ENCODE measurements around the gene MPHOSPH9. TPM values are rescaled to one million over a fixed set of nuclear protein-coding genes. Genes with fewer than 3 reads are reported as not detected.

Gene MPHOSPH9
- total and polyA plus RNA-seq, 2 of the 13 experiments (the other 11 are each of a cell fraction or from before 2014, with no cell fraction given): 20.3 to 63.4 TPM

DNA sequence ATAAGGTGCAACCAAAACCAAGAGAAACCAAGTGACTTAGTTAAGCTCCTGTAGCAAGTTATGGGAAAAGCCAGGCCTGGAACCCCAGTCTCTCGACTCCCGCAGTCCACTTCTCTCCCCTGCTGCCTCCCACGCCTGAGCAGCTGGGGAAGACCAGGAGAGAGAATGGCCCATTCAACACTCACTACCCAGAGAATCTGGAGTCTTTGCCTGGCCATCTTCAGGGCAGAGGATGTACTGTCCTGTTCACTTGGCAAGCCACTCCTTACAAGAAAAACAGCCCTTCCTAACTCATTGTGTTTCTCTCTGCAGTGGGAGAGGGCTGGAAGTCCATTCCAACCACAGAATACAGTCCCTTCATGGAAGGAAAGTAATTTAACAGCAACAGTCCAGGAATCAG, 83.9 kb downstream of the MPHOSPH9 start:
- Histone ChIP-seq H3K9me3 (ENCODE audit: low read length) (no peaks in the 10 kb centered on the region), H3K4me3 (replicated peaks in 1 of 3; ENCODE audit: insufficient read depth in 1 of 3, low read depth in 2 of 3, low read length in 3 of 3) (peak overlapping the region in 2 of 3 experiments; percentile 72 to 98; a peak in 2 of 6 replicates), H4K20me1 (ENCODE audit: insufficient read depth, low read length) (no peaks in the 10 kb centered on the region), H3K36me3 (replicated peaks in 1 of 2; ENCODE audit: control insufficient read depth in 1 of 2, insufficient read depth in 2 of 2, low read length in 2 of 2) (no peaks in the 10 kb centered on the region), H3K79me2 (ENCODE audit: insufficient read depth, low read length) (peaks cover 42% of the 10 kb centered on the region), H3K4me1 (ENCODE audit: insufficient read depth, low read length) (peaks cover 72% of the 10 kb centered on the region), H3K27me3 (ENCODE audit: control insufficient read depth in 1 of 2, insufficient read depth in 2 of 2, low read length in 2 of 2) (no peaks in the 10 kb centered on the region), H3K9ac (ENCODE audit: insufficient read depth, low read depth, low read length) (peak overlapping the region; percentile 85), H3K4me2 (ENCODE audit: low read depth, low read length) (peak overlapping the region; percentile 90), H3K27ac (ENCODE audit: extremely low read length, insufficient read depth, low read length) (no peak overlapping the region), H2AFZ (ENCODE audit: low read length) (no peak overlapping the region)
- TF ChIP-seq ZNF256 (CRISPR knock-in tag; conservative IDR thresholded peaks at IDR 0.05) (no peak), ZNF543 (CRISPR knock-in tag; IDR thresholded peaks at IDR 0.05) (0 out of 2 replicates have a peak, but pooled peaks have one; percentile 45)
- TF ChIP-seq, protein P1, sequence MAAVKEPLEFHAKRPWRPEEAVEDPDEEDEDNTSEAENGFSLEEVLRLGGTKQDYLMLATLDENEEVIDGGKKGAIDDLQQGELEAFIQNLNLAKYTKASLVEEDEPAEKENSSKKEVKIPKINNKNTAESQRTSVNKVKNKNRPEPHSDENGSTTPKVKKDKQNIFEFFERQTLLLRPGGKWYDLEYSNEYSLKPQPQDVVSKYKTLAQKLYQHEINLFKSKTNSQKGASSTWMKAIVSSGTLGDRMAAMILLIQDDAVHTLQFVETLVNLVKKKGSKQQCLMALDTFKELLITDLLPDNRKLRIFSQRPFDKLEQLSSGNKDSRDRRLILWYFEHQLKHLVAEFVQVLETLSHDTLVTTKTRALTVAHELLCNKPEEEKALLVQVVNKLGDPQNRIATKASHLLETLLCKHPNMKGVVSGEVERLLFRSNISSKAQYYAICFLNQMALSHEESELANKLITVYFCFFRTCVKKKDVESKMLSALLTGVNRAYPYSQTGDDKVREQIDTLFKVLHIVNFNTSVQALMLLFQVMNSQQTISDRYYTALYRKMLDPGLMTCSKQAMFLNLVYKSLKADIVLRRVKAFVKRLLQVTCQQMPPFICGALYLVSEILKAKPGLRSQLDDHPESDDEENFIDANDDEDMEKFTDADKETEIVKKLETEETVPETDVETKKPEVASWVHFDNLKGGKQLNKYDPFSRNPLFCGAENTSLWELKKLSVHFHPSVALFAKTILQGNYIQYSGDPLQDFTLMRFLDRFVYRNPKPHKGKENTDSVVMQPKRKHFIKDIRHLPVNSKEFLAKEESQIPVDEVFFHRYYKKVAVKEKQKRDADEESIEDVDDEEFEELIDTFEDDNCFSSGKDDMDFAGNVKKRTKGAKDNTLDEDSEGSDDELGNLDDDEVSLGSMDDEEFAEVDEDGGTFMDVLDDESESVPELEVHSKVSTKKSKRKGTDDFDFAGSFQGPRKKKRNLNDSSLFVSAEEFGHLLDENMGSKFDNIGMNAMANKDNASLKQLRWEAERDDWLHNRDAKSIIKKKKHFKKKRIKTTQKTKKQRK (IDR thresholded peaks at IDR 0.05; ENCODE audit: low read length): no peak
- DNase-seq (ENCODE audit: low spot score) (no peak), FAIRE-seq (peak; percentile 8), ATAC-seq (no peak)
- in situ Hi-C loops (cut with HindIII; ENCODE audit: extremely low pct_ligation_motif_present, low pct_unique_long_range_greater_than_20kb): no loop called here
- ChIA-PET CTCF (ENCODE audit: low intra/inter-chr PET ratio, low total read pairs) (no interaction called here), POLR2A (interaction anchor here (1.6 to 1.7 kb wide), 2 partner anchors 8 to 23 kb away, joined by 4 to 9 read pairs; no protein-coding TSS in a partner anchor)
- intact Hi-C loops (cut with micrococcal nuclease; ENCODE audit: unreplicated experiment): no loop called here
- BruUV-seq (replicated peaks): no TSS peak
- 90% methylated on average over 3 of the region's 3 CpGs for WGBS (ENCODE audit: low lambda C conversion rate)

DNA sequence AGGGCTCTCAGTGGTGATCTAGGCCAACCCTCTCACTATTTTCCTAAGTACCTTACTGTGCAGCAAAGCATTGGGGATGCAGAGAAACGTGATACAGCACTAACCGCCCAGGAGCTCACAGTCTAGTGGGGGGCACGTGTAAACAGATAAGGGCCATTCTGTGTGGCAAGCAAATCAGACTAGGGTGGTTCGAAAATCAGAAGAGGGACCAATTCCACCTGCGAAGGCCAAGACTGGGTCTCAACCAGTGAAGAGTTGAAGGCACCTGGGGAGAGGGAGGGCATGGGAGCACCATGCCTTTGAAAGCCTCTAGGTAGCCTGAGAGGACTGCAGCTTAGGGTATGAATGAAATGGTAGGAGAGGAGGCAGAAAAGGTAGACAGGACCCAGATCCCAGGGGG, 84.3 kb downstream of the MPHOSPH9 start:
- 86% methylated on average over 5 of the region's 5 CpGs for WGBS (ENCODE audit: low lambda C conversion rate)
- H3K79me2 ChIP-seq (ENCODE audit: insufficient read depth, low read length): peaks cover 46% of the 10 kb centered on the region
- H4K20me1 ChIP-seq (ENCODE audit: insufficient read depth, low read length): no peaks in the 10 kb centered on the region
- CTCF ChIA-PET (ENCODE audit: low intra/inter-chr PET ratio, low total read pairs): no interaction called here
- H3K4me1 ChIP-seq (ENCODE audit: insufficient read depth, low read length): peaks cover 72% of the 10 kb centered on the region
- no peak overlapping the region for H2AFZ ChIP-seq (ENCODE audit: low read length)
- no peak overlapping the region for H3K4me3 ChIP-seq (replicated peaks in 1 of 3; ENCODE audit: insufficient read depth in 1 of 3, low read depth in 2 of 3, low read length in 3 of 3)
- no peak for ATAC-seq
- H3K36me3 ChIP-seq (replicated peaks in 1 of 2; ENCODE audit: control insufficient read depth in 1 of 2, insufficient read depth in 2 of 2, low read length in 2 of 2): no peaks in the 10 kb centered on the region
- BruUV-seq (replicated peaks): no TSS peak
- peak overlapping the region; percentile 34 for H3K4me2 ChIP-seq (ENCODE audit: low read depth, low read length)
- intact Hi-C loops (cut with micrococcal nuclease; ENCODE audit: unreplicated experiment): no loop called here
- no peak for DNase-seq (ENCODE audit: low spot score)
- H3K9me3 ChIP-seq (ENCODE audit: low read length): no peaks in the 10 kb centered on the region
- no peak overlapping the region for H3K9ac ChIP-seq (ENCODE audit: insufficient read depth, low read depth, low read length)
- POLR2A ChIA-PET: interaction anchor here (1.6 kb wide), 1 partner anchor 22 kb away, joined by 4 read pairs; no protein-coding TSS in a partner anchor
- in situ Hi-C loops (cut with HindIII; ENCODE audit: extremely low pct_ligation_motif_present, low pct_unique_long_range_greater_than_20kb): no loop called here
- H3K27ac ChIP-seq (ENCODE audit: extremely low read length, insufficient read depth, low read length): no peak overlapping the region
- no peaks in the 10 kb centered on the region for H3K27me3 ChIP-seq (ENCODE audit: control insufficient read depth in 1 of 2, insufficient read depth in 2 of 2, low read length in 2 of 2)
- FAIRE-seq: no peak
- no peak for TF ChIP-seq DNMT1 (CRISPR knock-in tag; IDR thresholded peaks at IDR 0.05)
- TF ChIP-seq, protein P2, sequence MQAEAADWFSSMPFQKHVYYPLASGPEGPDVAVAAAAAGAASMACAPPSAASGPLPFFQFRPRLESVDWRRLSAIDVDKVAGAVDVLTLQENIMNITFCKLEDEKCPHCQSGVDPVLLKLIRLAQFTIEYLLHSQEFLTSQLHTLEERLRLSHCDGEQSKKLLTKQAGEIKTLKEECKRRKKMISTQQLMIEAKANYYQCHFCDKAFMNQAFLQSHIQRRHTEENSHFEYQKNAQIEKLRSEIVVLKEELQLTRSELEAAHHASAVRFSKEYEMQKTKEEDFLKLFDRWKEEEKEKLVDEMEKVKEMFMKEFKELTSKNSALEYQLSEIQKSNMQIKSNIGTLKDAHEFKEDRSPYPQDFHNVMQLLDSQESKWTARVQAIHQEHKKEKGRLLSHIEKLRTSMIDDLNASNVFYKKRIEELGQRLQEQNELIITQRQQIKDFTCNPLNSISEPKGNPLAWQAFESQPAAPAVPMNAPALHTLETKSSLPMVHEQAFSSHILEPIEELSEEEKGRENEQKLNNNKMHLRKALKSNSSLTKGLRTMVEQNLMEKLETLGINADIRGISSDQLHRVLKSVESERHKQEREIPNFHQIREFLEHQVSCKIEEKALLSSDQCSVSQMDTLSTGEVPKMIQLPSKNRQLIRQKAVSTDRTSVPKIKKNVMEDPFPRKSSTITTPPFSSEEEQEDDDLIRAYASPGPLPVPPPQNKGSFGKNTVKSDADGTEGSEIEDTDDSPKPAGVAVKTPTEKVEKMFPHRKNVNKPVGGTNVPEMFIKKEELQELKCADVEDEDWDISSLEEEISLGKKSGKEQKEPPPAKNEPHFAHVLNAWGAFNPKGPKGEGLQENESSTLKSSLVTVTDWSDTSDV (CRISPR knock-in tag; IDR thresholded peaks at IDR 0.05): no peak
- no peak for TF ChIP-seq NFIC (IDR thresholded peaks at IDR 0.05; ENCODE audit: low read length)
- TF ChIP-seq, protein P3, sequence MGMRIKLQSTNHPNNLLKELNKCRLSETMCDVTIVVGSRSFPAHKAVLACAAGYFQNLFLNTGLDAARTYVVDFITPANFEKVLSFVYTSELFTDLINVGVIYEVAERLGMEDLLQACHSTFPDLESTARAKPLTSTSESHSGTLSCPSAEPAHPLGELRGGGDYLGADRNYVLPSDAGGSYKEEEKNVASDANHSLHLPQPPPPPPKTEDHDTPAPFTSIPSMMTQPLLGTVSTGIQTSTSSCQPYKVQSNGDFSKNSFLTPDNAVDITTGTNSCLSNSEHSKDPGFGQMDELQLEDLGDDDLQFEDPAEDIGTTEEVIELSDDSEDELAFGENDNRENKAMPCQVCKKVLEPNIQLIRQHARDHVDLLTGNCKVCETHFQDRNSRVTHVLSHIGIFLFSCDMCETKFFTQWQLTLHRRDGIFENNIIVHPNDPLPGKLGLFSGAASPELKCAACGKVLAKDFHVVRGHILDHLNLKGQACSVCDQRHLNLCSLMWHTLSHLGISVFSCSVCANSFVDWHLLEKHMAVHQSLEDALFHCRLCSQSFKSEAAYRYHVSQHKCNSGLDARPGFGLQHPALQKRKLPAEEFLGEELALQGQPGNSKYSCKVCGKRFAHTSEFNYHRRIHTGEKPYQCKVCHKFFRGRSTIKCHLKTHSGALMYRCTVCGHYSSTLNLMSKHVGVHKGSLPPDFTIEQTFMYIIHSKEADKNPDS (CRISPR knock-in tag; IDR thresholded peaks at IDR 0.05): no peak
- no peak for TF ChIP-seq ZFP36L1 (CRISPR knock-in tag; IDR thresholded peaks at IDR 0.05)
- TF ChIP-seq MTA1 (CRISPR knock-in tag; IDR thresholded peaks at IDR 0.05; ENCODE audit: borderline replicate concordance): no peak
- TF ChIP-seq ZNF3 (CRISPR knock-in tag; IDR thresholded peaks at IDR 0.05): no peak
- TF ChIP-seq RFXANK (CRISPR knock-in tag; IDR thresholded peaks at IDR 0.05): no peak
